ENCODE results near the gene TMEM147.
"Not testable (repeated sequence)": the region's sequence is repeated elsewhere in the genome, so short reads cannot be mapped to it uniquely, and the experiment has no call there.

TMEM147 gene

DNA sequence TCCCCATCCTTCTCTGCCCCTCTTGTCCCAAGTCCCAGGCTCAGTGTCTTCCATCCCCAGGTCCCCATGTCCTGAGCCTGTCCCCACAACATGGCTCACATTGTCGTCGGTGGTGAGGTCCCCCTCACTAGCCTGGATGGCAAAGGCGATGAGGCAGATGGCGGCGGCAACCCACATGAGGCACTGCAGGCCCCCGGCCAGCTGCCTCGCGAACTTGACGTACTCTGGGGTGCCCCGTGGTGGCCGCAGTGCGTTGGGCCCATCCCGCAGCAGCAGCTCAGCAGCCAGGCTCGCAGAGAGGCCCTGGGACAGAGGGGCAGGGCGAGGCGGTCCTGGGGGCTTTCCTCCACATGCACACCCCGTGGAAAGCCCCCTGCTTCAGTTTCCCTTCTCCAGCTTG lies 16.9 kb downstream of the TMEM147 start:
- no peak for DNase-seq (ENCODE audit: low read depth, low spot score)

- no peak for DNase-seq (ENCODE audit: low read depth, low spot score)
These were observed 17.4 kb downstream of the TMEM147 start for GRCh38 chr19:35562776-35563175.

- DNase-seq (ENCODE audit: low read depth, low spot score): no peak
These were observed 17.9 kb downstream of the TMEM147 start, which contains the start of gene ATP4A for GRCh38 chr19:35563207-35563829. TSS of gene ATP4A (minus strand) at chr19:35563658. CDS start at chr19:35563629, 29 bp downstream.

GRCh38 chr19:35565016-35565856 lies 19.8 kb downstream of the TMEM147 start:
- DNase-seq (ENCODE audit: low read depth, low spot score): no peak

- no peak for DNase-seq (ENCODE audit: low read depth, low spot score)
These were observed 21.3 kb downstream of the TMEM147 start for GRCh38 chr19:35566738-35567137.

DNA sequence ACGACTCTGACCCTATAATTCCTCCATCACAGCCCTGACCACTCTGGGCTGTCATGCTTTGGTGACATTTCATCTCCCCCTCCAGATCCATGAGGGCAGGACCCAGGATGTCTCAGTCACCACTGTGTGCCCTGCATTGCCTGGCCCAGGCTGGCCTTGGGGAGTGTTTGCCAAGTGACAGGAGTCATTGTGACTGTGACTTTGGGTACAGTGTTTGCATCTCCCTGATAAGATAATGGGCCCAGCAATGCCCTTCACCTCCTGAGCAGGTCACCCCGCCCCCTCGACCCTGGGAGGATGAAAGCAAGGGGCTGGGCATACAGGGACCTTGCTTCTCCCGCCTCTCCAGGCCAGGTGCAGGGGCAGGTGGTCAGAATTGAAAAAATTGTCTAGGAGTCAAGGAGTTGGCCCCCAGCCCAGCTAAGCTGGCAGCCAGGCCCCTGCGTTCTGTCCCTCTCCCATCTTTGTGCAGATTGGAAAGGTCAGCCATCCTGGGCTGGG lies 23.9 kb downstream of the TMEM147 start:
- no peak for DNase-seq (ENCODE audit: low read depth, low spot score)

GRCh38 chr19:35571406-35571965 lies 26.1 kb downstream of the TMEM147 start:
- no peak for DNase-seq (ENCODE audit: low read depth, low spot score)

DNA sequence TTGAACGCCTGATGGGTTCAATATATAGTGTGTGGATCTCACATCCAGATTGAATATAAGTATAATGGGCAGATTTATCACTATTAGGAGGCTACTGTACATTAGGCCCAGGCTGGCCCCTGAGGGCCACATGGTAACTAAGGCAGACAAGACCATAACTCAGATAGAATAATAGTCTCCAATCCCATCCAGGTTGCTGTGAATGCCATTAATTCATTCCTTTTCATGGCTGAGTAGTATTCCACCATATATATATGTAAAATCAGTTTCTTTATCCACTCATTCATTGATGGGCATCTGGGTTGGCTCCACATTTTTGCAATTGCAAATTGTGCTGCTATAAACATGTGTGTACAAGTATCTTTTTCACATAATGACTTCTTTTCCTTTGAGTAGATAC lies 32.5 kb downstream of the TMEM147 start:
- DNase-seq (ENCODE audit: low read depth, low spot score): no peak

DNA sequence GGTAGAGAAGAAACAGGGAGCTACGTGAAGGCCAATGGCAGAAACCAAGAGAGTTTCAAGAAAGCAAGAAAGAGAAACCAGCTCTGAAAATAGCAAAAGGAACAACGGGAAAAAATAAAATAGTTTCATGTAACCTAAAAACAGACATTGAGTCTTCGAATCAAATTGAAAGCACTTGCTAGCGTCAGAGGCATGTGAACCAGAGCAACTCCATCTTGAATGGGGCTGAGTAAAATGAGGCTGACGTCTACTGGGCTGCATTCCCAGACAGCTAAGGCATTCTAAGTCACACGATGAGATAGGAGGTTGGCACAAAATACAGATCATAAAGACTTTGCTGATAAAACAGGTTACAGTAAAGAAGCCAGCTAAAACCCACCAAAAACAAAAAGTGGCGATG lies 33.3 kb downstream of the TMEM147 start:
- DNase-seq (ENCODE audit: low read depth, low spot score): no peak

DNA sequence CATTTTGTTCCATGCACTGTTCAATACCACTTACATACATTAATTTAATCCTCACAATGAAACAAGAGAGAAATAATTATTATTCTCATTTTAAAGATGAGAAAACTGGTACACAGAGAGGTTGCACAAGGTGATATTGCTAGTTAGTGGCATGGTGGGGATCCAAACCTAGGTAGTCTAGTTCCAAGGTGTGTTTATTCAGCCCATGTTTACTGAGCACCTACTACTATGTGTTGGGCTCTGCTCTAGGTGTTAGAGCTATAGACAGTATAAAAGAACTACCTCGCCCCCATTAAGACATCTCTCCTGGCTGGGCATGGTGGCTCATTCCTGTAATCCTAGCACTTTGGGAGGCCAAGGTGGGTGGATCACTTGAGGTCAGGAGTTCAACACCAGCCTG lies 37.3 kb downstream of the TMEM147 start:
- no peak for DNase-seq (ENCODE audit: low read depth, low spot score)

DNA sequence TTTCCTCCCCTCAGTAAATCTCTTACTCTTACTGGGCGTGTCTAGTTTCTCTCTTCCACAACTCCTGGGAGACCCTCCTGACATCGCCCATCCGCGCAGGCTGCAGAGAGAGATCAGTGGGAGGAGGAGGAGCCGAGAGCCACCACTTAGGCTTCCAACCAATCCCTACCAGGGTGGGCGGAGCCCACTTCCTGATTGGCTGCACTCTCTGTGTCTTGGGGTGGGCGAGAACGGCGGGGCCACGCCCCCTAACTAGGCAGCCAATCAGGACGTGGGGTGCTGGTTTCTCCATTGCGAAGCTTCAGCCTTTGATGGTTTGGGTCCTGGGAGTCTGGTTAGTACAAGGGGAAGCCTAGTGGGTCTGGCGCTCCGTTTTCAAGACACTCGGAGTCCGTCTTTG lies 40.4 kb downstream of the TMEM147 start, which contains the start of gene PMIS2:
PMIS2 (plus strand) TSS at position 326 of the 400 bp plus-strand sequence. CDS start 87 bp downstream, outside the sequence.
- no peak for DNase-seq (ENCODE audit: low read depth, low spot score)

DNA sequence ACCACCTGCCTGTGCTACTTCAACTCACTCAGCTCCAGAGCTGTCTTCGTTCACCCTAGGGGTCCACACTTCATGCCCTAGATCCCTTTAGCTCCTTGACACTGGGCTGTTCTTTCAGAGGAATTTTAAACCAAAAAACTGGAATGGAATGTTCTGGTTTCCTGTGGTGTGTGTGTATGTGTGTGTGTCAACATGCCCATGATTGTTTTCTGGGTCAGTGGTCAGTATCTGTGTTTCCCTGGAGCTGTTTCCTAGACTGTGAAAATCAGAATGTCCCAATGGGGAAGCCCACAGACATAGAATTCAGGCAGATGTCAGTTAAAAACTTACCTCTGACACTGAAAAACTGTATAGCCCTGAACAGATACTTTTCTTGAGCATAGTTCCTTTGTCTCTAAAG lies 41.9 kb downstream of the TMEM147 start:
- peak; percentile 13 for DNase-seq (ENCODE audit: low read depth, low spot score)

DNA sequence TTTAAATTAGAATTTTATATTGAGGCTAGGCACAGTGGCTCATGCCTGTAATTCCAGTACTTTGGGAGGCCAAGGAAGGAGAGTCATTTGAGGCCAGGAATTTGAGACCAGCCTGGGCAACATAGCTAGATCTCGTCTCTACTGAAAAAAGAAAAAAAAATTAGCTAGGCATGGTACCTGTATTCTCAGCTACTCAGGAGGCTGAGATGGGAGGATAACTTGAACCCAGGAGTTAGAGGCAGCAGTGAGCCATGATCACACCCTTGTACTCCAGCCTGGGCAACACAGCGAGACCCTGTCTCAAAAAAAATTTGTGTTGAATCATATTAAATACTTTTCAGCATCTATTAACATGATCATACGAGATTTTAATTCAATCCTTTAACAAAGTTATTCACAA lies 45.4 kb downstream of the TMEM147 start:
- DNase-seq (ENCODE audit: low read depth, low spot score): no peak

DNA sequence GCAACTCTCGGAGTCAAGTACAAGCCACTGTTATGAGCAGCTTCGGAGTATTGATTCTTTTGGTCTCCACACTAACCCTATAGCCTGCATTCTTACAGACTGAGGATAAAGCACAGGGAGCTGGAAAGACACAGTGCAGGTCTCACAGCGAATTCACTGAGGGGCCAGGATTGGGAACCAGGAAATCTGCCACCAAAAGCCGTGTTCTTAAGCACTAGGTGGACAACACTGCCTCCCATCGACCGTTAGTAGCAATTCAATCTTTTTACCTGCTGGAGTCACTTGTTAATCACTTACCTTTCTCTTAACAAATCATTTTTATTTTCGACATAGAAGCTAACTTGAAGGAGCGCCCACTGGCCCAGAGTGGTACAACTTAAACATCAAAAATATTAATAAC lies 46.8 kb downstream of the TMEM147 start:
- peak; percentile 22 for DNase-seq (ENCODE audit: low read depth, low spot score)

DNA sequence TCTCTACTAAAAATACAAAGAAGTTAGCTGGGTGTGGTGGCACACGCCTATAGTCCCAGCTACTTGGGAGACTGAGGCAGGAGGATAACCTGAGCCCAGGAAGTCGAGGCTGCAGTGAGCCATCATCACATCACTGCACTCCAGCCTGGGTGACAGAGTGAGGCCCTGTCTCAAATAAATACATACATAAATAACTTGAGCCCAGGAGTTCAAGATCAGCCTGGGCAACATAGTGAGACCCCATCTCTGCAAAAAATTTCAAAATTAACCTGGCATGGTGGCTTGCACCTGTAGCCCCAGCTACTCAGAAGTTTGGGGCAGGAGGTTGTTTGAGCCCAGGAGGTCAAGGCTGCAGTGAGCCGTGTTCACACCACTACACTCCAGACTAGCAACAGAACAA lies 49.6 kb downstream of the TMEM147 start:
- DNase-seq (ENCODE audit: low read depth, low spot score): not testable (repeated sequence)

- no peak for DNase-seq (ENCODE audit: low read depth, low spot score)
These were observed 50.5 kb downstream of the TMEM147 start for GRCh38 chr19:35595928-35596327.

GRCh38 chr19:35596366-35596999 lies 51.1 kb downstream of the TMEM147 start:
- no peak for DNase-seq (ENCODE audit: low read depth, low spot score)

All from astrocyte of the hippocampus (primary cell).